Measurements from ENCODE around the gene APBB1IP.
"Not testable (repeated sequence)": the region's sequence is repeated elsewhere in the genome, so short reads cannot be mapped to it uniquely, and the experiment has no call there.

APBB1IP gene

GRCh38 chr10:26550774-26551526 is 112.8 kb downstream of the APBB1IP start:
- in situ Hi-C loops (cut with MboI; ENCODE audit: low sequenced_read_pairs): loop anchor here (25.0 kb wide), 2 partner anchors 664 to 789 kb away; no protein-coding TSS in a partner anchor

- in situ Hi-C loops (cut with MboI; ENCODE audit: low sequenced_read_pairs): loop anchor here (25.0 kb wide), 2 partner anchors 667 to 792 kb away; no protein-coding TSS in a partner anchor
Measured at GRCh38 chr10:26554246-26554645, 116.1 kb downstream of the APBB1IP start.

GRCh38 chr10:26555719-26556368 is 117.7 kb downstream of the APBB1IP start:
- in situ Hi-C loops (cut with MboI; ENCODE audit: low sequenced_read_pairs): loop anchor here (5.0 to 25.0 kb wide), 3 partner anchors 219 to 794 kb away; no protein-coding TSS in a partner anchor

GRCh38 chr10:26556748-26557640 is 118.9 kb downstream of the APBB1IP start:
- in situ Hi-C loops (cut with MboI; ENCODE audit: low sequenced_read_pairs): loop anchor here (5.0 to 25.0 kb wide), 3 partner anchors 220 to 795 kb away; no protein-coding TSS in a partner anchor

GRCh38 chr10:26557641-26558014 is 119.5 kb downstream of the APBB1IP start:
- in situ Hi-C loops (cut with MboI; ENCODE audit: low sequenced_read_pairs): loop anchor here (5.0 to 25.0 kb wide), 3 partner anchors 220 to 795 kb away; no protein-coding TSS in a partner anchor

GRCh38 chr10:26566525-26567350 is 128.6 kb downstream of the APBB1IP start:
- in situ Hi-C loops (cut with MboI; ENCODE audit: low sequenced_read_pairs): loop anchor here (25.0 kb wide), 2 partner anchors 679 to 804 kb away; no protein-coding TSS in a partner anchor

GRCh38 chr10:26567351-26567721 is 129.2 kb downstream of the APBB1IP start:
- in situ Hi-C loops (cut with MboI; ENCODE audit: low sequenced_read_pairs): loop anchor here (25.0 kb wide), 2 partner anchors 680 to 805 kb away; no protein-coding TSS in a partner anchor

GRCh38 chr10:26571655-26572054 is 133.5 kb downstream of the APBB1IP start:
- in situ Hi-C loops (cut with MboI; ENCODE audit: low sequenced_read_pairs): loop anchor here (25.0 kb wide), 2 partner anchors 684 to 809 kb away; no protein-coding TSS in a partner anchor

- in situ Hi-C loops (cut with MboI; ENCODE audit: low sequenced_read_pairs): loop anchor here (25.0 kb wide), 2 partner anchors 686 to 811 kb away; no protein-coding TSS in a partner anchor
Measured at GRCh38 chr10:26573674-26574073, 135.5 kb downstream of the APBB1IP start.

- in situ Hi-C loops (cut with MboI; ENCODE audit: low sequenced_read_pairs): loop anchor here (25.0 kb wide), 2 partner anchors 687 to 812 kb away; no protein-coding TSS in a partner anchor
Measured at GRCh38 chr10:26574783-26575182, 136.6 kb downstream of the APBB1IP start.

- in situ Hi-C loops (cut with MboI; ENCODE audit: low sequenced_read_pairs): not testable (repeated sequence)
Measured at GRCh38 chr10:26578371-26578770, 140.2 kb downstream of the APBB1IP start.

- in situ Hi-C loops (cut with MboI; ENCODE audit: low sequenced_read_pairs): no loop called here
Measured at GRCh38 chr10:26579256-26580063, 141.3 kb downstream of the APBB1IP start.

GRCh38 chr10:26586211-26586610 is 148.1 kb downstream of the APBB1IP start:
- in situ Hi-C loops (cut with MboI; ENCODE audit: low sequenced_read_pairs): no loop called here

- in situ Hi-C loops (cut with MboI; ENCODE audit: low sequenced_read_pairs): no loop called here
Measured at GRCh38 chr10:26588611-26589010, 150.5 kb downstream of the APBB1IP start.

- in situ Hi-C loops (cut with MboI; ENCODE audit: low sequenced_read_pairs): not testable (repeated sequence)
Measured at GRCh38 chr10:26589813-26590212, 151.7 kb downstream of the APBB1IP start.

- in situ Hi-C loops (cut with MboI; ENCODE audit: low sequenced_read_pairs): no loop called here
Measured at GRCh38 chr10:26593896-26594295, 155.8 kb downstream of the APBB1IP start.

- in situ Hi-C loops (cut with MboI; ENCODE audit: low sequenced_read_pairs): not testable (repeated sequence)
Measured at GRCh38 chr10:26603283-26603682, 165.1 kb downstream of the APBB1IP start.

- in situ Hi-C loops (cut with MboI; ENCODE audit: low sequenced_read_pairs): not testable (repeated sequence)
Measured at GRCh38 chr10:26604320-26605093, 166.4 kb downstream of the APBB1IP start.
